Left hindlimb (tissue), 1 donor: Measurements from ENCODE around the gene DCUN1D3.
"Not testable (repeated sequence)": the region's sequence is repeated elsewhere in the genome, so short reads cannot be mapped to it uniquely, and the experiment has no call there.

Source experiments
- DNase-seq: peaks from one replicate; pipeline ENCODE4 v3.0.0-alpha.2; 2018

The DCUN1D3 gene

DNA sequence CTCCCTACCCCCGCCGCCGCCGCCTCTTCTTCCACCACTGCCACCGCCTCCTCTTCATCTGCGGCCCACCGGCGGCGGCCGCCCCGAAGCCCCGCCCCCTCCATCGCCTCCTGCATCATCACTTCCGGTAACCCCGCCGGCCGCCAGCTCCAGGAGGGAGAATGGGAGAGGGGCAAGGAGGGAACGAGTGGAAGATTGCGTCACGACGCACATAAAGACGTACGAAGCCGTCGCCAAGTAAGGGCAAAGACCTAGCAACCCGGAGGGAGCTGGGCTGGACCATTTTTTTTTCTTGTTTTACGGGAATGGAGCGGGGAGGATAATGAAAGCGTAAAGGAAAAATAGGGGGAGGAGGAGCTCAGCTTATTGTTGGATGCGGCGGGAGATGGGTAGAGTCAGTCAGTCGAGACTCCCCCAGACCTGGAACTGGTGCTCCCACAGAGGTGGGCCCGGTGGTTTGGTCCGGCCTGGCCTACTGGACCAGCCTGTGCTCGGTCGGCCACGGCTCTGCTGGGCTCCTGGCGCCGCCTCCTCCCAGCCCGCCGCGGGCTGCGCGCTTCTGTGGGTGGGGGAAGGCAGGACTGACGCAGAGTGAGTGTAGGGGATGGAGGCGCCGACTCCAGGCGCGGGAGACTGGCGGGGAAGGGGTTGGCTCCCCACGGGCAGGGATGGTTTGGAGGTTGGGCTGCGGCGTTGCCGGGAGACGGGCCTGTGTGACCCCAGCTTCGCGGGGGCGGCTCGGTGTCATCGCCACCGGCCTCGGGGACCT lies at the start of gene DCUN1D3, which contains the start of gene LYRM1:
Gene DCUN1D3 (minus strand): TSS at position 60 of the 769 bp plus-strand sequence. CDS start 37,820 bp downstream, outside the sequence.
Gene LYRM1 (plus strand): TSS at position 473 of the 769 bp plus-strand sequence. CDS start 14,785 bp downstream, outside the sequence.
- peak; percentile 99 for DNase-seq

- no peak for DNase-seq
Measured at GRCh38 chr16:20949660-20950059, 49.5 kb upstream of the DCUN1D3 start.

DNA sequence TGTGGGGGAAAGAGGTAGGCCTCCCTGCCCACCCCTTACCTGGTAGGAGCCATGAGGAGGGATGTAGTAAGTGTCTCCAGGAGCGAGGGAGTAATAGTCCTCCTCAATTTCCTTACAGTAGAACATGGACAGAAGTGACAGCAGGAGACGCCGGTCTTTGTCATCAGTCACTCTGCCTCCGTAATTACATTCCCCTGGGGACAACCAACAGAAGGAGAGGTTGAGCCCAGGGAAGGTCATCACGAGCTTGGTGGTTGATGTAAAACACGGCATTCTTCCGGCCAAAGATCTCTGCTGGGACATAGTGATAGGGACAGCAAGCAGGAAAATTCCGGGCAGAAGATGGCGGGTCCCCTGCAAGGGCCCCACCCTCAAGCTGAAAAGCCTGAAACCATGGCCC lies 48.3 kb upstream of the DCUN1D3 start:
- no peak for DNase-seq

- no peak for DNase-seq
Measured at GRCh38 chr16:20946015-20946629, 46.0 kb upstream of the DCUN1D3 start.

GRCh38 chr16:20945575-20945875 lies 45.4 kb upstream of the DCUN1D3 start:
- not testable (repeated sequence) for DNase-seq

GRCh38 chr16:20944861-20945574 lies 44.9 kb upstream of the DCUN1D3 start:
- no peak for DNase-seq

DNA sequence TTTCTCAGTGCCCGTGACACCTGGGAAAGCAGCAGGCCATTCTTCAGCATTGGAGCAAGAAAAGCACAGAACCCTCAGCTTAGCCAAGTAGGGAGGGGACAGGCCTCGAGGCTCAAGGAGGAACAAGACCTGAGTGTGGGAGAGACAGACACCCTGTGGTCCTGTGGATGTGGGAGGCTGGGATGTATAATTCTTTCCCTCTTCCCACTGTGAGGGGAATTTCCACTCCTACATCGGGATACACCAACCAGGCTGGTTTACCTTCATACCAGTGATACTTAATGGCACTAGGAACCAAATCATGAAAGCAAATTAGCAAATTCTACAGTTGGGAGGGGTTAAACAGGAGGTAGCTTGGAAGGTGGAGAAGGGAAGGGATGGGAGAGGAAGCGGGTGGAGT lies 42.1 kb upstream of the DCUN1D3 start:
- DNase-seq: no peak

- no peak for DNase-seq
Measured at GRCh38 chr16:20941636-20941926, 41.4 kb upstream of the DCUN1D3 start.

- no peak for DNase-seq
Measured at GRCh38 chr16:20940871-20941635, 40.9 kb upstream of the DCUN1D3 start.

DNA sequence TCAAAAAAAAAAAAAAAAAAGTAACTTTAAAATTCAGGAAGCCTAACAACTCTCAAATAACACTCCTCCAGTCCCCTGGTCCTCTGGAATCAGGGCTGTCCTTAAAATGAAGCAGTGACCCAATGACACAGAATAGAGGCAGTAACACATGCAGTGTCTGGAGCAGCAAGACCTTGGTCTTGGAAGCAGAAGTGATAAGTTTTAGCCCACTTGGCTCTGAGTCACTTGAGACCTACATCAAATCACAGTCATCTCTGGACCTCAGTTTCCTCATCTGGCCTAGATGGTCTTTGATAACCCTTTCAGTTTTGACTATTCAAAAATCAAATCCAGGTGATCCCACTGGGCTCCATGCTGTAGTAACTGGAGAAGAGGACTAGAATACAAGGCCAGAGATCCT lies 39.5 kb upstream of the DCUN1D3 start:
- no peak for DNase-seq

GRCh38 chr16:20938426-20938825 lies 38.3 kb upstream of the DCUN1D3 start:
- no peak for DNase-seq

- DNase-seq: no peak
Measured at GRCh38 chr16:20937736-20938135, 37.6 kb upstream of the DCUN1D3 start.

DNA sequence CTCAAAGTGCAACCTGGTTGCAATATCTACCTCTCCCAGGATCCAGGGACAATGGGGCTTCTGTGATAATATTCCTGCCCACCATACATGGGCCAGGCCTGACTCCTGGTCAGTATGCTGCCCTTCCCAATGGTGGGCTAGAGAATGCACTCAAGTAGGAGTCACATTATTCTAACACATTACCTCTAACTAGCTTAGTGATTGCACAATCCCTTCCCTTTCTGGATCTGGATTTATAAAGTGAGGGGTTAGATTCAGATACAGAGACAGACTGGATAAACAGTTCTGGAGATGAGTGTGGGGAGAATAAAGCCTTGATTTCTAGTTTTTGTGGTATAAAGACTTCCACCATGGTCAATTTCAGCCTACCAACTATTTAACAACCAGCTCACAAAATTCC lies 33.4 kb upstream of the DCUN1D3 start:
- no peak for DNase-seq

- DNase-seq: no peak
Measured at GRCh38 chr16:20931066-20931600, 31.0 kb upstream of the DCUN1D3 start.

DNA sequence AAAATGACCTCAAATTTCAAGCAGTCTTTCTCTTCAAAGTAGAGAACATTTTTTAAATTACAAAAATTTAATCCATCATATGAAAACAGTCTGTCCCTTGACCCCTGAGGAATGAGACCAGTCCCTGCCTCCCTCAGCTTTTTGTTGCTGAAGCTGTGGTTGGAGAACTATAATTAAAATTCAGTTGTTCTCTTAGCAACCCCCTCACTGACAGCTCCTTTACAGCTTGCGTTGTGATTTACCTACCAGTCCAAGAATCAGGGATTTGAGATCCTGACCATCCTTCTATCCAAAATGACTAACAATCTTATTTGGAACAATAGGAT lies 30.2 kb upstream of the DCUN1D3 start:
- no peak for DNase-seq

- DNase-seq: not testable (repeated sequence)
Measured at GRCh38 chr16:20929676-20930364, 29.7 kb upstream of the DCUN1D3 start.

DNA sequence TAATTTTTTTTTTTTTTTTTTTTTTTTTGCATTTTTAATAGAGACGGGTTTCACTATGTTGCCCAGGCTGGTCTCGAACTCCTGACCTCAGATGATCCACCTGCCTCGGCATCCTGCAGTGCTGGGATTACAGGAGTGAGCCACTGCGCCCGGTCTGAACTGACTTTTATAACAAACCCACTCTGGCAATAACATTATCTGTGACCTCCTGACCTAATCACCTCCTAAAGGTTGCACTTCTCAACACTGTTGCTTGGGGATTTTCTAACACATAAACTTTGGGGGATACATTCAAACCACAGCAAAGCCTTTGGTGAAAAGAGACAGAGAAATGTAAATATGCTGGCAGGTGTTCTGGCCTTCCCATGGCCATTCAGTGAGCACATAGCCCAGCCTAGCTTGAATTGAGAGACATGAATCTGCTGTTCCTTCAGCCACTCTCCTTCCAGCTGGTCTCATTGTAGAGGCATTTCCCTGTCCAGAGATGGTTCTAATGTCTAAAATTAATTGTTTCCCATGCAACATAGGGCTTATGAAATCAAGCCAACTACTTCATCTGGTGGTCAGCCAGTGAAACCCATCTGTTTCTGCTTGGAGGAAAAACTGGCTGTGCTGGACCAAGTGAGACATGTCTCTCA lies 28.7 kb upstream of the DCUN1D3 start:
- DNase-seq: no peak

DNA sequence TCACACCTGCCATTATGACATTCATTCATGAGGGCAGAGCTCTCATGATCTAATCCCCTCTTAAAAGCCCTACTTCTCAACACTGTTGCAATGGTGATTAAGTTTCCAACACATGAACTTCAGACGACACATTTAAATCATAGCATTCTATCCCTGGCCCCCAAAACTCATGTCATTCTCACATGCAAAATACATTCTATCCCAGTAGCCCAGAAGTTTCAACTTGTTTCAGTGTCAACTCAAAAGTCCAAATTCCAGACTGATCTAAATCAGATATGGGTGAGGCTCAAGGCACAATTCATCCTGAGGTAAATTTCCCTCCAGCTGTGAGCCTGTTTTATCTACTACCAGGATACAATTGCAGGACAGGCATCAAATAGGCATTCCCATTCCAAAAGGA lies 25.6 kb upstream of the DCUN1D3 start:
- DNase-seq: no peak

GRCh38 chr16:20923876-20924275 lies 23.7 kb upstream of the DCUN1D3 start:
- no peak for DNase-seq

DNA sequence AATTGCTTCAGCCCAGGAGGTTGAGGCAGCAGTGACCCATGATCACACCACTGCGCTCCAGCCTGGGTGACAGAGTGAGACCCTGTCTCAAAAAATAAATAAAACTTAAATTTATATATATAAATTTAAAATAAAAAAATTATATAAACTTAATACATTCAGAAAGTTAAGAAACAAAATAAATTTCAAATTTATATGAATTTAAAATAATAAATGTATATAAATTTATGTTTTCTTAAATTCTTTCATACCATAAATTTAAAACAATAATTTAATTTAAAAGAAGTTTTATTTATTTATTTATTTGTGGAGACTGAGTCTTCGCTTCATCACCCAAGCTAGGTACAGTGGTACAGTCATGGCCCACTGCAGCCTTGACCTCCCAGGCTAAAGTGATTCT lies 20.6 kb upstream of the DCUN1D3 start:
- no peak for DNase-seq

GRCh38 chr16:20920091-20920490 lies 19.9 kb upstream of the DCUN1D3 start:
- DNase-seq: no peak
